Psoas muscle (tissue), 8 donors: Measurements from ENCODE around the gene PFDN5. TPM values are rescaled to one million over a fixed set of nuclear protein-coding genes. Genes with fewer than 3 reads are reported as not detected.
A peak's percentile ranks its signal among the peaks of the same experiment; 100 is the strongest.

Experiments used
- ATAC-seq, 4 donors: fragments of 200-7000 bp; cut with Tn5 transposase; one replicate each; pipeline ENCODE4 v1.9.1; 2020; ENCODE audit warnings: moderate library complexity in 3 of 4, mild to moderate bottlenecking in 2 of 4
- DNase-seq, 2 donors: peaks; one replicate each; pipeline ENCODE4 v3.0.0-alpha.2; 2020
- H3K27ac ChIP-seq: fragments of 200-600 bp; one replicate; pipeline ENCODE4 v1.8.0; 2022
- H3K27me3 ChIP-seq, 3 donors: fragments of 200-600 bp in 1 of 3; one replicate each; pipeline versions ENCODE4 v1.6.1 to v1.8.0; 2013 to 2022; ENCODE audit warnings: low read length in 2 of 3, mild to moderate bottlenecking in 2 of 3, moderate library complexity in 1 of 3; ENCODE audit not compliant: insufficient read depth in 3 of 3
- H3K36me3 ChIP-seq, 2 donors: fragments of 200-600 bp in 1 of 2; one replicate each; pipeline versions ENCODE4 v1.6.1 to v1.8.0; 2013 to 2022; ENCODE audit warnings: low read depth in 1 of 2, mild to moderate bottlenecking in 1 of 2, moderate library complexity in 1 of 2; ENCODE audit not compliant: insufficient read depth in 1 of 2
- H3K4me1 ChIP-seq: fragments of 200-600 bp; one replicate; pipeline ENCODE4 v1.8.0; 2022
- H3K4me3 ChIP-seq: fragments of 200-600 bp; one replicate; pipeline ENCODE4 v1.8.0; 2022; ENCODE audit warnings: mild to moderate bottlenecking
- H3K9me3 ChIP-seq: fragments of 200-600 bp; one replicate; pipeline ENCODE4 v1.8.0; 2022
- WGBS, 3 donors: extraction: QIAGEN DNeasy Blood & Tissue Kit; methylation state at CpG; one replicate each; pipeline versions ENCODE4 v1.1.6 to v1.1.7; 2013; 5-methylcytosine and 5-hydroxymethylcytosine counted together
- intact Hi-C, 2 donors: fragments of 100-400 bp; cut with DNase I; formaldehyde crosslinking; loops; one replicate each; pipeline versions ENCODE4 v1.11.0 to v1.14.2; 2022
- polyA plus RNA-seq, 3 donors: library from polyadenylated mRNA; stranded (reverse); fragments of 200-250 nt; gene quantifications; one replicate each; pipeline ENCODE4 v1.2.3, GENCODE V29; 2013
- total RNA-seq, 4 donors: library from RNA; stranded (reverse); fragmentation: NEBNext Ultra II Directional in 2 of 4; extraction: Animal tissue kit (Norgen Biotek cat#: 25700) in 2 of 4; gene quantifications; one replicate each; pipeline versions ENCODE4 v1.2.1 to v1.2.4, GENCODE V29; 2021 to 2023
- TF ChIP-seq, protein P1 (sequence below): fragments of 200-600 bp; IDR thresholded peaks from one replicate; pipeline ENCODE4 v1.8.0; 2022; ENCODE audit warnings: antibody characterized with exemption
- donor health status: healthy with polysubstance abuse.
- donor health status: DM: no; HTN: no; CAD: no; lungs with moderate emphysema.
- donor health status: Bipolar disorder and iron deficiency.
- donor health status: healthy.
- donor health status: DM: yes; HTN: yes; CAD: no.
- donor health status: DM: no; HTN: no; CAD: no.
- donor health status: DM: no; HTN: no; CAD: no.
- donor health status: DM: yes; HTN: yes; CAD: no.

Gene PFDN5
- total and polyA plus RNA-seq, 7 donors: 239 to 603 (median 282) TPM

DNA sequence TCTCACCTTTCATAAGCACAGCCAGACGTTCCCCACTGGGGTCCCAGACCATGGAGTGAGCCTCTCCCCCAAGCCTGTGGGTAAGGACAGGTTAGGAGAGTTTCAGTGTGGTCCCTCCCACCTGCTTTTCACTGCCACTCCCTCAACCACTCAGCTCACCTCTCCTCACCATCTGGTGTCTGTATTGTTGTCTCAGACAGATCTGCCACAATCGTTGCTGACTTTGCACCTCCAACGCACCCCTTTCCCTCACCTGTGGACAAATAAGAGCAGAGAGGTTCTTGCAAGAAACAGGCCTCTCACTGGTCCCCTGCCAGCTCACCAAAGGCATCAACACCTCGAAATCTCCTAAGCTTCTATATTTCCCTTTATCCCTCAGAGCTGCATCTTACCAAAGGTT is 12.9 kb downstream of the PFDN5 start:
- H3K36me3 ChIP-seq: peaks cover 11 to 83% of the 10 kb centered on the region in 2 donors
- H3K9me3 ChIP-seq: no peaks in the 10 kb centered on the region
- no peak overlapping the region for H3K4me3 ChIP-seq
- TF ChIP-seq, protein P1, sequence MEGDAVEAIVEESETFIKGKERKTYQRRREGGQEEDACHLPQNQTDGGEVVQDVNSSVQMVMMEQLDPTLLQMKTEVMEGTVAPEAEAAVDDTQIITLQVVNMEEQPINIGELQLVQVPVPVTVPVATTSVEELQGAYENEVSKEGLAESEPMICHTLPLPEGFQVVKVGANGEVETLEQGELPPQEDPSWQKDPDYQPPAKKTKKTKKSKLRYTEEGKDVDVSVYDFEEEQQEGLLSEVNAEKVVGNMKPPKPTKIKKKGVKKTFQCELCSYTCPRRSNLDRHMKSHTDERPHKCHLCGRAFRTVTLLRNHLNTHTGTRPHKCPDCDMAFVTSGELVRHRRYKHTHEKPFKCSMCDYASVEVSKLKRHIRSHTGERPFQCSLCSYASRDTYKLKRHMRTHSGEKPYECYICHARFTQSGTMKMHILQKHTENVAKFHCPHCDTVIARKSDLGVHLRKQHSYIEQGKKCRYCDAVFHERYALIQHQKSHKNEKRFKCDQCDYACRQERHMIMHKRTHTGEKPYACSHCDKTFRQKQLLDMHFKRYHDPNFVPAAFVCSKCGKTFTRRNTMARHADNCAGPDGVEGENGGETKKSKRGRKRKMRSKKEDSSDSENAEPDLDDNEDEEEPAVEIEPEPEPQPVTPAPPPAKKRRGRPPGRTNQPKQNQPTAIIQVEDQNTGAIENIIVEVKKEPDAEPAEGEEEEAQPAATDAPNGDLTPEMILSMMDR: no peak
- 72 to 84% (median 73%) methylated on average over 4 of the region's 4 CpGs for WGBS, 3 donors
- no peak overlapping the region for H3K27ac ChIP-seq
- H3K27me3 ChIP-seq: no peaks in the 10 kb centered on the region
- DNase-seq (no peak), ATAC-seq (no peak)
- H3K4me1 ChIP-seq: no peaks in the 10 kb centered on the region
- intact Hi-C loops: no loop called here

DNA sequence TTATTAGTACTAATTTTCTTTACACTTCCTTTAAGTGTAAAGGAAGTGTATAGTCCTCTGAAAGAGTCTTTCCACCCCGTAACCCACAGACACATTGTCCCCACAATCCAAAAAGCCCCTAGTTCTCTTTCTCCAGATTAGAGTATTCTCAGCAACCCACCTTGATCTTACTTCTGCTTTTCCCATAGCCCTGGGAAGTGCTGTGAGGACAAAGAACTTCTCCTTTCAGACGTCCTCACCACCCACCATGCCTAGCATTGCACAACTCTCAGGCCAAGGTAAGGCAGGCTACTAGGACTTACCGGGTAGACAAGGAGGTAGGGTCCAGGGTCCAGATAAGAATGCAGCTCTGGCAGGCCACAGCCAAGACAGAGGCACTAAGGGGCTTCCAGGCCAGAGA is 18.7 kb downstream of the PFDN5 start:
- Histone ChIP-seq H3K4me3 (no peak overlapping the region), H3K27me3 (no peaks in the 10 kb centered on the region), H3K9me3 (no peaks in the 10 kb centered on the region), H3K36me3 (peaks cover 4 to 92% of the 10 kb centered on the region in 2 donors), H3K4me1 (no peaks in the 10 kb centered on the region), H3K27ac (no peak overlapping the region)
- intact Hi-C loops: no loop called here
- TF ChIP-seq, protein P1: no peak
- WGBS, 3 donors: 61 to 62% (median 62%) methylated on average over 3 of the region's 3 CpGs
- DNase-seq (no peak), ATAC-seq (no peak)

DNA sequence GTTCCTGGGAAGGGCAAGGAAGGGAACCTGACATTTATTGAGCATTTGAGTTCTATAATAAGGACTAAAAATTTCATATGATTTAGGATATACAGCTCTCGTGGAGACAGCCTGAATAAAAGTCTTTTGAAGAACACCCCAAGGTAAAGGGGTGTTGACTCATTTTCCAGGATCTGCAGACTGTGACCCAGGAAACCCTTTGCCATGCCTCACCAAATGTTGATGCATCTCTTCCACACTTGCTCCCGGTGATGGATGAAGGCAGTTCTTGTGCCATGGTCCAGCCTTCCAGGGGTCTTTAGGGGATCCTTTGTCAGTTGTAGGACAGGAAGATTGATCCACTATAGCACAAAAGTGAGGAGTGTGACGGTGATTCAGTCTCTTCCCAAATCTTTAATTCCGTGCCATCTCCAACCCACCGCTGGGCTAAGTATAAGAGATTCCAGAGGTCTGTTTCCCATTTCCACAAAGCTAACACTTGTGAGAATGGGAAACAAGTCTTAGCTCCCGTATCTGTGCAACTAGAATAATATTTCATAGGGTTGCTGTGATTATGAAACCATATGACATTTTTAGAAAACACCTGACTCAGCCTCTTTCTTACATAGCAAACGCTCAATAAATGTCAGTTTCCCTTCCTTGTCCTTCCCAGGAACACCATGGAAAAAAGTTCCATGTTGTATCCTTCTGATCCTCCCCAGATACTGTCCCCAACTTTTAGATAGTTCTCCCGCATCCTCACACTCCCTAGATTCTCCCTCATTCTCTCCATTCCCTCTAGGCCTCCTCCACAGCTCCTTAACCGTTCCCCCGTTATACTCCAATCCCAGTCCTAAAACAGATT is 25.2 kb downstream of the PFDN5 start:
- H3K36me3 ChIP-seq: peaks cover 0 to 40% of the 10 kb centered on the region in 2 donors
- ATAC-seq (no peak), DNase-seq (no peak)
- H3K9me3 ChIP-seq: no peaks in the 10 kb centered on the region
- peak overlapping the region; percentile 93 for H3K27ac ChIP-seq
- TF ChIP-seq, protein P1: no peak
- H3K4me3 ChIP-seq: peak overlapping the region; percentile 85
- H3K4me1 ChIP-seq: peaks cover 26% of the 10 kb centered on the region
- intact Hi-C loops: loop anchor here in 1 of 2 donors (2.0 kb wide), 1 partner anchor 22 kb away; the partner anchor contains the start of gene MYG1
- 31 to 36% (median 31%) methylated on average over 10 of the region's 10 CpGs for WGBS, 3 donors
- no peaks in the 10 kb centered on the region for H3K27me3 ChIP-seq

DNA sequence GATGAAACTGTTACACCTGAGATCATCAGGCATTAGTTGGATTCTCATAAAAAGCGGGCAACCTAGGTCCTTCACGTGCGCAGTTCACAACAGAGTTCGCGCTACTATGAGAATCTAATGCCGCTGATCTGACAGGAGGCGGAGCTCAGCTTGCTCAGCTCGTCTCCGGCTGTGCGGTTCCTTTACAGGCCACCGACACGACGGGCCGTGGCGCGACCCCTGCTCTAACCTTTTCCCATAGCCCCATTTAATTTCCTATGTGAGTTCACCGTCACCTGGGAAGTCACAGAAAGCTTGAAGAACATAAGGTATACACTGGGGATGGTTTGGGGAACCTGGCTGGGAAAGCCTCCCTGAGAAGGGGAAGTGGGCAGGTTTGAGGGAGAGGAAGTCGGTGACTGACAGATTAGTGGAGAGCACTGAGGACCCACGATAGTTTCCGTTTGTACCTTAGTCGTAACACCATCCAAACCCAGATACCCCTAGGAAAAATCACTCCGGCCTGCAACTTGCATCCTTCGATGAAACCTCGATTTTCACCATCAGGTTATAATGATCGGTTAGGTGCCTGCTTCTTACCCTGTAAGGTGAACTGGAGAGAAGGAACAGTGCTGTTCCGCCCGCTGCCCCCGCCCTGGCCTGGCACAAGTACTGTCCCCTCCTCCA is 28.9 kb downstream of the PFDN5 start:
- H3K9me3 ChIP-seq: no peaks in the 10 kb centered on the region
- DNase-seq (peak in 1 of 2 donors; percentile 52), ATAC-seq (no peak)
- peaks cover 0 to 8% of the 10 kb centered on the region in 2 donors for H3K36me3 ChIP-seq
- WGBS, 3 donors: 37 to 42% (median 39%) methylated on average over 28 of the region's 28 CpGs
- no peaks in the 10 kb centered on the region for H3K27me3 ChIP-seq
- intact Hi-C loops: loop anchor here in 1 of 2 donors (2.0 kb wide), 1 partner anchor 177 kb away; the partner anchor contains the start of gene TARBP2
- peak overlapping the region; percentile 95 for H3K27ac ChIP-seq
- TF ChIP-seq, protein P1: no peak
- H3K4me1 ChIP-seq: peaks cover 26% of the 10 kb centered on the region
- H3K4me3 ChIP-seq: peak overlapping the region; percentile 88
